Stimulated activated naive CD8-positive, alpha-beta T cell treated with anti-CD3 and anti-CD28 coated beads, Interleukin-15, amount 100 ng/mL, for 72 hours (primary cell): ENCODE results near the gene ASS1.
A peak's percentile ranks its signal among the peaks of the same experiment; 100 is the strongest.

ENCODE experiments used
- ATAC-seq: fragments of 150-1000 bp; cut with Tn5 transposase; 2 replicates; pipeline ENCODE4 v1.10.0; 2021; ENCODE audit warnings: mild to moderate bottlenecking, moderate library complexity
- DNase-seq, 2 donors: peaks; one replicate each; pipeline ENCODE4 v3.0.0; 2021 to 2022
- H3K27ac Mint-ChIP-seq, 2 donors: one replicate each; pipeline ENCODE4 v1.8.0; 2022; ENCODE audit warnings: mild to moderate bottlenecking in 2 of 2, mixed read lengths in 2 of 2, moderate library complexity in 2 of 2
- H3K27me3 Mint-ChIP-seq: one replicate; pipeline ENCODE4 v1.8.0; 2022; ENCODE audit warnings: mixed read lengths
- H3K4me1 Mint-ChIP-seq: one replicate; pipeline ENCODE4 v1.8.0; 2022; ENCODE audit warnings: mild to moderate bottlenecking, mixed read lengths
- H3K4me3 Mint-ChIP-seq, 2 donors: one replicate each; pipeline ENCODE4 v1.8.0; 2022; ENCODE audit warnings: mild to moderate bottlenecking in 2 of 2, mixed read lengths in 2 of 2, moderate library complexity in 1 of 2
- H3K9me3 Mint-ChIP-seq, 2 donors: one replicate each; pipeline ENCODE4 v1.8.0; 2022; ENCODE audit warnings: mixed read lengths in 2 of 2

ASS1 gene

DNA sequence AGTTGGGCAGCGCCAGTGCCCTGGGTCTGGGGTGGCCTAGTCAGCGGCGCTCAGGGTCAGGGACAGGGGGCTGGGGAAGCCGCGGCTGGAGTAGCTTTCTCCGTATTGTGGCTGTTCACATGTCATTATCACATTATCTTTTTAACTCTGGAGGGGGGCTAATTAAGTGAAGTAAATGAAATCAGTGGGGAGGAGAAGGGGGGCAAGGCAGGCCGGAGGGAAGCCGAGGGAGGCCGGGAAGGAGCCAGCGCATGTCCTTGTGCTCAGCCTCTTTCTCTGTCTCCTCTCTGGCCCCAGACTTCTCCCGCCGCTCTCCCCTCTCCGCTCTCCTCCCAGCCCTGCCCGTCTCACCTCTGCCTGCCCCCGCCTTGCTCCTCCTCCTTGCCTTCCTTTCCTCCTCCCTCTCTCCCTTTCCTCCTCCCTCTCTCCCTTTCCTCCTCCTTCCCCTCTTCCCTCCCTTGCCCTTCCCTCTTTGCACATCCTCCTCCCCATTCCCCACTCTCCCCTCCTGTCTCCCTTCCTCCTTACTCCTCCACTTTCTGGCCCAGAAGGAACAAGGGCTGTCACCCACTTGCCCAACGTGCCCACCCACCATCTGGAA lies 38.7 kb downstream of the ASS1 start:
- DNase-seq = no peak
- no peaks in the 10 kb centered on the region for H3K9me3 Mint-ChIP-seq
- H3K4me1 Mint-ChIP-seq = no peaks in the 10 kb centered on the region
- H3K27me3 Mint-ChIP-seq = peaks cover 31% of the 10 kb centered on the region
- no peak for ATAC-seq
- no peak overlapping the region for H3K4me3 Mint-ChIP-seq
- no peak overlapping the region for H3K27ac Mint-ChIP-seq

DNA sequence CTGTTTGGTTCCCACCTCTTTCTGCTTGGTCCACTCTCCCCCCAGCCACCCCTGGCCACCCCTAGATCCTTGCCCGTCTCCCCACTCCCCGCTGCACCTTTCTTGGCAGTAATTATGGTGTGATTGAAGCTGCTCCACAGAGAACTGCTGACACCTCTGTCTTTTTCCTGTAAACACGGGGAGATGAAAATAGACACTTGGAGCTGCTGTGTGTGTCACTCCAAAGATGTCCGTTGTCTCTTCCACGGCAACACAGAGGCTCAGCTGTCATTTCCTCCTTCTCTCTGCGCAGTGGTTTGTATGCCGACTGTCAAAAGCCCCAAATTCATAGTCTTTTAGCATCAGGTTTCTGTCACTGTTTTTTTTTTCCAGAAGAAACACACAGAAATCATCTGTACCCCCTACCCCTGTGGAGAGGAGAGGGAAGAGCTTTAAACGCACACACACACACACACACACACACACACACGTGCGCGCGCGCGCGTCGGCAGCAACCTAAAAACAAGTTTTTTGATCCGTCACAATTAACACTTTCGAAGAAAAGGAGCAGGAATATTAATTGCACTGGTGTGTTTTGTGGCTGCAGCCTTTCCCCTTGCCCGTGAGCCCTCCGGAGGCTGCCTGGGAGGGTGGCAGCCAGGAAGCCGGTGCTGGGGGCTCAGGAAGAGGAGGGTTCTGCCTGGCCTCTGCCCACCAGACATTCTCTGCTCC lies 39.8 kb downstream of the ASS1 start:
- DNase-seq = no peak
- H3K4me1 Mint-ChIP-seq = no peaks in the 10 kb centered on the region
- ATAC-seq = no peak
- H3K27me3 Mint-ChIP-seq = peaks cover 31% of the 10 kb centered on the region
- H3K9me3 Mint-ChIP-seq = no peaks in the 10 kb centered on the region
- H3K4me3 Mint-ChIP-seq = no peak overlapping the region
- no peak overlapping the region for H3K27ac Mint-ChIP-seq

DNA sequence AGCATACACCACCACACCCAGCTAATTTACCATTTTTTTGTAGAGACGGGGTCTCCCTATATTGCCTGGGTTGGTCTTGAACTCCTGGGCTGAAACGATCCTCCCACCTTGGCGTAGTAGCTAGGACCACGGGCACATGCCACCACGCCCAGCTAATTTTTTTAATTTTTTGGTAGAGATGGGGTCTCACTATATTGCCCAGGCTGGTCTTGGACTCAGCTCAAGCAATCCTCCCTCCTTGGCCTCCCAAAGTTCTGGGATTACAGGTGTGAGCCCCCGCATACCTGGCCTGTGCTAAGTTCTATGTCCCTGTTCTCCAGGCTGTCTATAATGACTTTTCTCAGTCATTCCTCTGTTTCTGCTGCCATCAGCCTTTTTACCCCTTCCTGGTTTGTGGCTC lies 41.3 kb downstream of the ASS1 start:
- Mint-ChIP-seq H3K4me1 (no peaks in the 10 kb centered on the region), H3K9me3 (no peaks in the 10 kb centered on the region), H3K27me3 (peaks cover 32% of the 10 kb centered on the region), H3K4me3 (no peak overlapping the region), H3K27ac (peak overlapping the region in 1 of 2 donors; percentile 63)
- ATAC-seq (no peak), DNase-seq (no peak)

DNA sequence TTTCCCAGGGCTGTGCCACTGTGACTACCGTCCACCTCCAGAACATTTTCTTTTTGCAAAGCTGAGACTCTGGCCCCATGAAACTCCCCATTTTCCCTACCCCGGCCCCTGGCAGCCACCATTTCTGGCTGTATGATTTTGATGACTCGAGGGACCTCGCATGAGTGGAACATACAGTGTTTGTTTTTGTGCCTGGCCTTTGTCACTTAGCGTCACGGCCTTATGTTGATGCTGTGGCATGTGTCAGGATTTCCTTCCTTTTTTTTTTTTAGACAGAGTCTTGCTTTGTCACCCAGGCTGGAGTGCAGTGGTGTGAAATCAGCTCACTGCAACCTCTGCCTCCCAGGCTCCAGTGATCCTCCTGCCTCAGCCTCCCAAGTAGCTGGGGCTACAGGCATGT lies 42.7 kb downstream of the ASS1 start:
- ATAC-seq (no peak), DNase-seq (no peak)
- H3K27me3 Mint-ChIP-seq = peaks cover 32% of the 10 kb centered on the region
- H3K4me3 Mint-ChIP-seq = no peak overlapping the region
- no peaks in the 10 kb centered on the region for H3K4me1 Mint-ChIP-seq
- H3K9me3 Mint-ChIP-seq = no peaks in the 10 kb centered on the region
- no peak overlapping the region for H3K27ac Mint-ChIP-seq

DNA sequence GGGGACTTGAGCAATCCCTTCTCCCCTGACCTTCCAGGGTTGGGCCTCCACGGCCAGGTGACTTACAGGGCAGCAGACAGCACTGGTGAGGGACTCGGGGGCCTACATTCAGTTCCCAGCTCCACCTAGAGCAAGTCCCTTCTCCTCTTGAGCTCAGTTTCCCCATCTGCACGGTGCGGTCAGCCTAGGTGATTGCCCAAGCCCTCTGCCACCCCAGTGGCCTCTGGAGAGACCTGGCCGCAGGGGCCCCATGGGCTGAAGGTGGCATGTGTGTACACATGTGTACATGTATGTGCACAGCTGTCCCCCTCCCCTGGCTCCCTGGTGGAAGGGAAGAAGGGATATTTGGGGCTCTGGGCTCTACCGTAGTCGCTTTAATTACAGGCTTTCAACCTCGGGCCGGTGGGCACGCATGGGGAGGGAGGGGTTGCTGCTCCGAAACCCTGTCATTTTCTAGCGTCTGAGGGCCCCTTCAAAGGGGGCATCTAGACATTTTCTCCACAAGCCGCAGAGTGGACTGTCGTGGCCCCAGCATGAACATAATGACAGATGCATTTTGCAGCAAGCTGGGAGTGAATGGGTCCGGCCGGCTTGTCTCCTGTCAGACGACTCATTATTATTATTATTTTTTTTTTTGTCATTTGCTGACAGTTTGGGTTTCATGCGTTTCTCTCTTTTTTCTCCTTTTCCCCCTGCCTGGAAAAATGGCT lies 44.0 kb downstream of the ASS1 start:
- Mint-ChIP-seq H3K9me3 (no peaks in the 10 kb centered on the region), H3K27me3 (peaks cover 20% of the 10 kb centered on the region), H3K4me3 (no peak overlapping the region), H3K4me1 (no peaks in the 10 kb centered on the region), H3K27ac (no peak overlapping the region)
- DNase-seq (no peak), ATAC-seq (no peak)

DNA sequence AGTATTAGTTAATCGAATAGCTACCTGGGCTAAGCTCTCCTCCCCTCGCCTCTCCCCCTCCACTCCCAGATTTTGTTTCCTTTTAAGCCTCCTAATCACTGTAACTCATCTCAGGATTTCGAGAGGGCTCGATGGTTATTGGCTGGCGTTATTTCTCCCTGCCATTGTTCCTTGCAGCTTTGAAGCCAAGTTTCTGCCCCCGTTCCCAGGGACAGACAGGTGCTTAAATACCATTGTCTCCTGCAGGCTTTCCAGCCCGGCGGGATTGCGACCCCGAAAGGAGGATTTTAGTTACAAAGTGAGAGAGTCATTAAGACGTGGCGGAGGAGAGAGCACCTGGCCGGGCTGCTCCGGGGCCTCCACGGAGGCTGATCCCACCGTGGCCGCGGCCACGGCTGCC lies 46.2 kb downstream of the ASS1 start:
- no peak for DNase-seq
- no peak overlapping the region for H3K4me3 Mint-ChIP-seq
- no peaks in the 10 kb centered on the region for H3K4me1 Mint-ChIP-seq
- H3K9me3 Mint-ChIP-seq = peaks cover 0 to 16% of the 10 kb centered on the region in 2 donors
- ATAC-seq = no peak
- H3K27ac Mint-ChIP-seq = peak overlapping the region in 1 of 2 donors; percentile 25
- peaks cover 7% of the 10 kb centered on the region for H3K27me3 Mint-ChIP-seq

DNA sequence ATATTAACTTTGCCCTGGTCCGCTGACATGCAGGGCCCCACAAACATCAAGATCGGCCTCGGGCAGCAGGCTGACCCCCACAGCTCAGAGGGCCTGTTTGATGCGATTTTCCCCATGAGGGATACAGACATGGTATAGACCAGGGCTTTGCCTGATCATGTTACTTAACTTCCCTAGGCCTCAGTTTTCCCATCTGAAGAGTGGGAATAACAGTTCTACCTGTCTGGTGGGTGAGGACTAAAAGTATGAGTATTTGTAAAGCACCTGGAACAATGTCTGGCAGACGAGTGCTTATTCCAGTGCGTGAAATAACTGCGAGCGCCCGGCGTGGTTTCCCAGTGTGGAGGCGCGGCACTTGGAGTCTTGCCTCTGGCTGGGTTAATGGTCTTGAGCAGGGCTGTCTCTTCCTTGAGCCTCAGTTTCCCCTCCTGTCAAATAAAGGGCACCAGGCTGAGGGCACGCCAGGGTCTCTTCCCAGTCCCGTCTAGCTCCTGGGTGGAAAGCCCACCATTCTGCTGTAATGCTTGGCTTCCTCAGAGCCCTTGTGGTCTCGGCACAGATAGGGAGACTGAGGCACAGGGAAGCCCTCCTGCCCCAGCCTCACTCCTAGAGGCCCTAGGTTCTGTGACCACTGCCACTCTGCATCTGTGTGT lies 47.2 kb downstream of the ASS1 start:
- DNase-seq (no peak), ATAC-seq (no peak)
- Mint-ChIP-seq H3K27me3 (peaks cover 7% of the 10 kb centered on the region), H3K4me3 (no peak overlapping the region), H3K27ac (no peak overlapping the region), H3K4me1 (no peaks in the 10 kb centered on the region), H3K9me3 (peaks cover 0 to 17% of the 10 kb centered on the region in 2 donors)

DNA sequence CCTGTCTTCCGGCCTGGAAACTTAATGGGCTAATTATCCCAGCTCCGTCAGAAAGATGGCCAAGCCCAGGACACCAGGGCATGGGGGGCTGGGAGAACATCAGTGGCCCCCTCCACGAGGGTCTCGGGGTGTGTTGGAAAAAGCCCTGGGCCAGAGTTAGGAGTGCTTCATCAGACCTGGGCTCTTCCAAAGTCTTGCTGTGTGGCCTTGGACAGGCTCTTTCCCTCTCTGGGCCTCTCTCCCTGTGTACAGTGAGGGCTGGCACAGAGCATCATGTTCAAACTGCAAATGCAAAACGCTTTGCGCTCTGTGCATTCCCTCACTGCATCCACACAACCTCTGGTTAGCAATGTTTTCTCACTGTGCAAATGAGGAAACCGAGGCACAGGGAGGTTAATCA lies 48.3 kb downstream of the ASS1 start:
- Mint-ChIP-seq H3K4me3 (no peak overlapping the region), H3K4me1 (no peaks in the 10 kb centered on the region), H3K9me3 (peaks cover 0 to 17% of the 10 kb centered on the region in 2 donors), H3K27me3 (peaks cover 7% of the 10 kb centered on the region), H3K27ac (no peak overlapping the region)
- DNase-seq (no peak), ATAC-seq (no peak)

DNA sequence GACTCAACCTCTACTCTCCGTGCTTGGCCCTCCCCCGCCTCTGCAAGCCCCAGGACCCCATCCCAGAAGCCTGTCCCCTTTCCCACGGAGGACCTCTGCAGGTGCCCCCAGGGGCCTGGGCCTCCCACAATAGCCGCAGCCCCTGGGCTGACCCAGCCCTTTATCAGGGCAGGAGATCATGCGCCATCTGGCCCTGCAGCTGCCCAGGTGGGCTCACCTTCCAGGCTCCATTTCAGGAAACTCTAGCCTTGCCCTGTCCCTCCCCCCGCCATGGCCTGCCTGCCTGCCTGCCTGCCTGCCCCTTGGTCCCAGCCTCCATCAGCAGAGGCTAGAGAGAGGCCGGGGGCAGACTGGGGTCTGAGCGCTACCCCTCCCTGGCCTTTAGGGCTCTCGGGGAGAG lies 48.7 kb downstream of the ASS1 start:
- ATAC-seq (no peak), DNase-seq (no peak)
- Mint-ChIP-seq H3K27ac (no peak overlapping the region), H3K27me3 (peaks cover 7% of the 10 kb centered on the region), H3K4me3 (no peak overlapping the region), H3K4me1 (no peaks in the 10 kb centered on the region), H3K9me3 (peaks cover 0 to 17% of the 10 kb centered on the region in 2 donors)

DNA sequence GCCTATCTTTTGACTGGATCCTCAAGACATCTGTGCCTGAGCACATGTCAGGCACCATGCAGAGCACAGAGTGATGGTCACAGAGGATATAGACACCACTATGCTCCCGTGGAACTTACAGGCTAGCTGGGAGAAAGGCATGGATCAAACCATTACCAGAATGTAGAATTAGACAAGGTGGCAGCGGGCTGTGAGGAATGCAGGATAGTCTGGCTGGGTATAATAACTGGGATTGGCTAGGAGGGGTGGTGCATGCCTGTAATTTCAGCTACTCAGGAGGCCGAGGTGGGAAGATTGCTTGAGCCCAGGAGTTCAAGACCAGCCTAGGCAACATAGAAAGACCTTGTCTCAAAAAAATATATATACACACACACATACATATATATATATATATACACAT lies 50.3 kb downstream of the ASS1 start:
- Mint-ChIP-seq H3K27ac (no peak overlapping the region), H3K9me3 (peaks cover 0 to 17% of the 10 kb centered on the region in 2 donors), H3K4me3 (no peak overlapping the region), H3K27me3 (peaks cover 7% of the 10 kb centered on the region), H3K4me1 (no peaks in the 10 kb centered on the region)
- ATAC-seq (no peak), DNase-seq (no peak)

DNA sequence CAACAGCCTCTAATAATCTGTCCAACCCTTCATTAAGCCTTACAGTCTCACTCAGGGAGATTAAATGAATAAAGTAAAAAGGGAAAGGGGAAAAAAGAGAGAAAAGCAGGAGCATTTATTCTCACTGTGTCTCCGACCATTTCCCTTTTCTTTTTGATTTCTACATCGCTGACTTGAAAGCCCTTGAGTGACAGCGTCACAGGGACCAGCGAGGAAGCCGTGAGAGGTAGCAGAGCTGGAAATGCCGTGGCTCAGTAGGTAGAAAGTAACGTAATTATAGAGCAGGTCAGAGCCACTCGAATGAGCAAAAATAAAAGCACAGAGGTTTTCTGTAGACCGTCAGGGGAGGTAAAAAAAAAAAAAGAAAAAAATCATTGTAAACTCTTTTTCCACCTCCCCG lies 52.4 kb downstream of the ASS1 start:
- DNase-seq (no peak), ATAC-seq (no peak)
- Mint-ChIP-seq H3K27me3 (no peaks in the 10 kb centered on the region), H3K27ac (peak overlapping the region in 1 of 2 donors; percentile 81), H3K4me3 (no peak overlapping the region), H3K4me1 (no peaks in the 10 kb centered on the region), H3K9me3 (peaks cover 0 to 17% of the 10 kb centered on the region in 2 donors)

DNA sequence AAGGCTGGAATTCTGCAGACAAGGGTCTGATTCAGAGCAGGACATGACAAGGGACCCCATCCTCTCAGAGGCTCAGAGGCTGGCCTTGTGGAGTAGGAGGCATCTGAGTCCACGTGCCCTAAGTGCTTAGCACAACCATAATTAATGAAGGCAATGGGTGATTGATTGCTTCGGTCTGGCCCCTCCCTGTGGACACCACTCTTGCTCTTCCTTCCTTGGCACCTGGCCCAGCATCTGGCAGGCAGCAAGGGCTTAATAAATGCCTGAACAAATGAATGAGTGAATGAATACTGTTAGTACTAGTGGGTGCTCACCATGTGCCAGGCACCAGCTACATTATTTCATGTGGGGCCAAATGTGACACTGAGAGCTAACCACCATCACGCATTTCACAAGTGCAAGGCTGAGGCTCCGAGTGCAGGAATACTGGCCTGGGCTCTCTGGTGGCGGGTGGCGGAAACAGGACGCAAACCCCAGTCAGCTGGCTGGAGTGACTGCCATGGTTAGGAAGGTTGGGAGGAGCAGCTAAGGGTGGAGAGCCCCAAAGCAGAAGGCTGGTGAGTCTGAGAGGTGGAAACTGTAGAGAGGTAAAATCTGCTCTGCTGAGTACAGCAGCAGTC lies 53.6 kb downstream of the ASS1 start:
- Mint-ChIP-seq H3K27me3 (no peaks in the 10 kb centered on the region), H3K4me1 (no peaks in the 10 kb centered on the region), H3K9me3 (peaks cover 0 to 17% of the 10 kb centered on the region in 2 donors), H3K4me3 (no peak overlapping the region), H3K27ac (peak overlapping the region in 1 of 2 donors; percentile 55)
- no peak for DNase-seq
- no peak for ATAC-seq

DNA sequence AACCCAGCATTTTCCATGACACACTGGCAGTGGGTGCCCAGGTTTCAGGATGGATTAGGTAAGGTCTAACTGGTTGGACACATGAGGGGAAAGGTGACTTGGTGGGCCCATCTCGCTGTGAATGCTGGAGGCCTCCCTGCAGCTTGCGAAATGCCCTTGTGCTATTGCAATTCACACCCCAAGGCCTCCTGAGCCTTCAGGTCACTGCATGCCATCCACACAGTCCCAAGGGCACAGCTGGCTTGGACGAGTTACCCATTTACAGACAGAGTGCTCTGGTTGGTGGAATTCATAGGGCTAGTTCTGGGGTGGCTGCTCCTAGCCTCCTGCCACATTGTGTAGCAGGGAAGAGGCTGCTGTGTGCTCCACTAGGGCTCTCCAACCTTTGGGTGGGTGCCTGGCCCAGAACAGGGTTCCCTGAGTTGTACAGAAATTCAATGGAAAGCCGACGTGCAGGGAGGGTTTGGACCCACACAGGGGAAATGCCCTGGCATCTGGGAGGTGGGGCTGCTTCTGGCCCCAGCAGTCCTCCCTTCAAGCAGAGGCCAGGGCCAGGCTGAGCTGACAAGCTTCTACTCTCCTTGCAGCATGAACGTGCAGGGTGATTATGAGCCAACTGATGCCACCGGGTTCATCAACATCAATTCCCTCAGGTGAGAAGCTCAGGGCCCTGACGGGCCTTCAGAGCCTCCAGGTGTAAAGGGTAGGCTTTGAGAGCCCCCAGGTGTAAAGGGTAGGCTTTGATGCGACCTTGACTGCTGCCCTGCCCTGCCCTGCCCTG lies 54.3 kb downstream of the ASS1 start:
- DNase-seq (no peak), ATAC-seq (no peak)
- H3K9me3 Mint-ChIP-seq = peaks cover 0 to 17% of the 10 kb centered on the region in 2 donors
- H3K4me1 Mint-ChIP-seq = no peaks in the 10 kb centered on the region
- H3K4me3 Mint-ChIP-seq = no peak overlapping the region
- no peaks in the 10 kb centered on the region for H3K27me3 Mint-ChIP-seq
- no peak overlapping the region for H3K27ac Mint-ChIP-seq

DNA sequence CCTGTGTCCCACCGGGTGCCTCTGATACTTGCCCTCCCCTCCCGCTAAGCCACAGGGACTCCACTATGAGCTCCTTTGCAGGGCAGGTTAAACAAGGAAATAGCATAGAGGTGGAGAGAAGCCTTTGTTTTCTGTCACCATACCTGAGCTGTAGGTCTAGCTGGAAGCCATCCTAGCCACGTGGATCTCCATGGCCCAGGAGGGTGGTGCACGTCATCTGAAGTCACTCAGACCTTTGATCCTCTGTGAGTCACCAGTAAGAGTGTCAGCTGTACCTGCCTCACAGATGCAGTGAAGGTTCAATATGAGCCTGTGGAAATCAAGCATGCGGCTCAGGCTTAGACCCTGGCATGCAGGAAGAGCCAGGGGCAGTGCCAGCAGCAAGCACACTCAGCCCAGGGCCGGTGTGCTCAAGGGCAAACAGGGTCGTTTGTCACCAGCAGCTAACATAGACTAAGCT lies 55.1 kb downstream of the ASS1 start:
- no peak for ATAC-seq
- no peak overlapping the region for H3K4me3 Mint-ChIP-seq
- no peaks in the 10 kb centered on the region for H3K27me3 Mint-ChIP-seq
- DNase-seq = no peak
- no peak overlapping the region for H3K27ac Mint-ChIP-seq
- no peaks in the 10 kb centered on the region for H3K4me1 Mint-ChIP-seq
- peaks cover 0 to 12% of the 10 kb centered on the region in 2 donors for H3K9me3 Mint-ChIP-seq
